Aorta (tissue), 5 donors: ENCODE data around the gene NR2F1-AS1. TPM values are rescaled to one million over a fixed set of nuclear protein-coding genes. Genes with fewer than 3 reads are reported as not detected.

Experiments
- ATAC-seq: fragments of 200-7000 bp; cut with Tn5 transposase; one replicate; pipeline ENCODE4 v1.9.1; 2022; ENCODE audit warnings: moderate library complexity; ENCODE audit not compliant: low FRiP score
- DNase-seq, 2 donors: peaks; one replicate each; pipeline ENCODE4 v3.0.0-alpha.2; 2020
- H3K27ac ChIP-seq, 2 donors: one replicate each; pipeline ENCODE4 v1.5.1; 2013; ENCODE audit warnings: low read length in 2 of 2, mild to moderate bottlenecking in 2 of 2, moderate library complexity in 2 of 2, control low read depth in 1 of 2, inconsistent platforms in 1 of 2, low read depth in 1 of 2
- H3K27me3 ChIP-seq, 2 donors: one replicate each; pipeline ENCODE4 v1.6.1; 2013; ENCODE audit warnings: control low read depth in 1 of 2, low read length in 1 of 2, mild to moderate bottlenecking in 1 of 2, moderate library complexity in 1 of 2; ENCODE audit not compliant: insufficient read depth in 2 of 2, control insufficient read depth in 1 of 2
- H3K36me3 ChIP-seq, 2 donors: one replicate each; pipeline ENCODE4 v1.6.1; 2013; ENCODE audit warnings: control low read depth in 1 of 2, low read length in 1 of 2, mild to moderate bottlenecking in 1 of 2; ENCODE audit not compliant: insufficient read depth in 2 of 2, control insufficient read depth in 1 of 2
- H3K4me1 ChIP-seq, 2 donors: one replicate each; pipeline ENCODE4 v1.6.1; 2013; ENCODE audit warnings: low read length in 2 of 2, control low read depth in 1 of 2, mild to moderate bottlenecking in 1 of 2, moderate library complexity in 1 of 2; ENCODE audit not compliant: insufficient read depth in 2 of 2, control insufficient read depth in 1 of 2
- H3K4me3 ChIP-seq, 2 donors: one replicate each; pipeline ENCODE4 v1.5.1; 2013; ENCODE audit warnings: low read length in 2 of 2, control low read depth in 1 of 2, mild to moderate bottlenecking in 1 of 2
- H3K9me3 ChIP-seq: one replicate; pipeline ENCODE4 v1.6.1; 2013; ENCODE audit warnings: mild to moderate bottlenecking, low read length; ENCODE audit not compliant: control insufficient read depth
- WGBS, 2 donors: extraction: QIAGEN DNeasy Blood & Tissue Kit; methylation state at CpG; one replicate each; pipeline ENCODE4 v1.1.7; 2013; 5-methylcytosine and 5-hydroxymethylcytosine counted together
- intact Hi-C, 2 donors: fragments of 100-400 bp; cut with DNase I; formaldehyde crosslinking; loops; one replicate each; pipeline versions ENCODE4 v1.14.2 to v1.15.0; 2022
- long read RNA-seq, 2 donors: library from polyadenylated mRNA; unstranded; transcript quantifications; one replicate each; pipeline ENCODE4 v2.0.0, GENCODE V29; 2020 to 2021
- polyA plus RNA-seq, 2 donors: library from polyadenylated mRNA; stranded (reverse); fragments of 200-250 nt; gene quantifications; one replicate each; pipeline ENCODE4 v1.2.3, GENCODE V29; 2013
- total RNA-seq, 2 donors: library from RNA; stranded (reverse); fragmentation: NEBNext Ultra II Directional; extraction: Animal tissue kit (Norgen Biotek cat#: 25700); gene quantifications; one replicate each; pipeline ENCODE4 v1.2.1, GENCODE V29; 2021
- donor health status: healthy with polysubstance abuse.
- donor health status: Bipolar disorder and iron deficiency.
- donor health status: DM: no; HTN: no; CAD: no.
- donor health status: DM: no; HTN: no; CAD: no.
- donor health status: DM: yes; HTN: yes; CAD: no.

NR2F1-AS1 gene
- total RNA-seq (10 to 100 TPM in 1 of 2 donors, 1 to 10 TPM in 1; 7.6 to 16.8 TPM), polyA plus RNA-seq (1 to 10 TPM in 1 of 2 donors, under 1 TPM in 1; 0.08 to 2.8 TPM)
- long read RNA-seq, donor 1, partial matches to known transcripts, result 2 of 13 reads
- long read RNA-seq, donor 1, other reads (novel, unspliced or antisense), result 11 of 13 reads
- long read RNA-seq, donor 2, partial matches to known transcripts, result 0 of 13 reads
- long read RNA-seq, donor 2, other reads (novel, unspliced or antisense), result 12 of 13 reads

DNA sequence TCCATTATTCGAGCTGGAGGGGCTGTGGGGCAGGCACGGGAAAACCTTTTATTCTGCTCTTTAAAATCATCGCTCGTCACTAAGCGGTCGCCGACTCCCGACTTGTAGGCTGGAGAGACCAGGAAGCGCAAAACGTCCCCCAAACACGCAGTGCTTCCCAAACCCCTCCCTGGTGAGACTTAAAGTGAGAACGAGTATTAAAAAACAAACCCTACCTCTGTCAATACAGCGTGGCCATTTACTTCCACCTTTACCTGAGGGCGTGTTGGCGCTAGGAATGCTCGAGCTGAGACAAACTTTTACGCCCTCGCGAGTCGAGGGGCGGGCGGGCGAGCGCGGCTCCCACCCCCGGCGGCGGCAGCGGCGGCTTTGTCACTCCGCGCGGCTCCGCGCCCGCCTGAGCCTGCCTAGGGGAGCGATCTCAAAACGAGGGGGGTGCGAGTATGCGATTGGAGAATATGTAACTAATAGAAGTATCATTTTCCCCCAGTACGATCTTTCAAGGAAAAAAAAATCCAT lies at the start of gene NR2F1-AS1:
TSS of gene NR2F1-AS1 (minus strand) at position 293 of the 519 bp plus-strand sequence.
- ATAC-seq, result peak; percentile 52
- WGBS, 2 donors, result 1% methylated on average over 41 of the region's 41 CpGs
- H3K27me3 ChIP-seq, result no peaks in the 10 kb centered on the region

DNA sequence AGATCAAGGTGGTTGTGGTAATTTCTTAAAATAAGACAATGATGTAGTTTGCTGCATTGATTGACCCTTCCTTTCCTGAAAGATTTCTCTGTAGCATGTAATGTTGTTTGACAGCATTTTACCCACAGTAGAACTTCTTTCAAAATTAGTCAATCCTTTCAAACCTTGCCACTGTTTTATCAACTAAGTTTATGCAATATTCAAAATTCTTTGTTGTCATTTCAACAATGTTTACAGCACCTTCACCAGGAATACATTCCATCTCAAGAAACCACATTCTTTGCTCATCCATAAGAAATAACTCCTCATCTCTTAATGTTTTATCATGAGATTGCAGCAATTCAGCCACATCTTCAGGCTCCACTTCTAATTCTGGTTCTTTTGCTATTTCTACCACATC lies 45.8 kb upstream of the NR2F1-AS1 start:
- no peak for DNase-seq
- no peak overlapping the region for H3K4me3 ChIP-seq
- intact Hi-C loops, result loop anchor here in 1 of 2 donors (10.0 kb wide), 1 partner anchor 488 kb away; a partner anchor contains a TSS

More for the DNA sequence above, at the start of gene NR2F1-AS1:
- intact Hi-C loops, result loop anchor here (5.0 kb wide), 1 partner anchor 221 kb away; no protein-coding TSS in a partner anchor
- no peak within 1 kb of the TSS for H3K27ac ChIP-seq
- peak; percentile 50 to 81 for DNase-seq
- no peaks in the 10 kb centered on the region for H3K36me3 ChIP-seq
- H3K4me1 ChIP-seq, result no peaks in the 10 kb centered on the region
- peak within 1 kb of the TSS; percentile 45 to 57 for H3K4me3 ChIP-seq
- no peaks in the 10 kb centered on the region for H3K9me3 ChIP-seq

DNA sequence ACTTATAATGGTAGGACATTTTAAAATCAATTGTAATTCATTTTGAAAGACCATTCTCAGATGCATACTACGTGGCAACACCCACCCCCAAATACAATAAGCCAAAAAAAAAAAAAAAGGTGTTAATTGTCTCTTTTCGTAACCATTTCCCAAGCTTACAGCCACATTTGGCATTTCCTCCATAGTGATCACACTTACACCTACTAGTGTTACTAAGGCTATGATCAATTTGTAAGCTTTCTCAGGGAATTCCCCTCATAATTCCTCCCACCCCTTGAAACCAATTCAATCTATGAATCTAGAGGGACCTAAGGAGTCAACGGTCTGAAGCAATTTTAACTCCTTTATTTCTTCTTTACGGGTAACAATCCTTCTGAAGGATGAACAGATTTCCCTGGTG lies 42.1 kb upstream of the NR2F1-AS1 start:
- DNase-seq (no peak), ATAC-seq (no peak)
- Histone ChIP-seq H3K36me3 (no peaks in the 10 kb centered on the region), H3K9me3 (no peaks in the 10 kb centered on the region), H3K4me3 (no peak overlapping the region), H3K4me1 (no peaks in the 10 kb centered on the region), H3K27ac (no peak overlapping the region), H3K27me3 (no peaks in the 10 kb centered on the region)
- intact Hi-C loops, result loop anchor here in 1 of 2 donors (10.0 kb wide), 1 partner anchor 492 kb away; a partner anchor contains a TSS
- WGBS, 2 donors, result 83% methylated on average over 4 of the region's 4 CpGs

More for the DNA sequence above, 45.8 kb upstream of the NR2F1-AS1 start:
- ATAC-seq, result no peak
- H3K27me3 ChIP-seq, result no peaks in the 10 kb centered on the region
- no peaks in the 10 kb centered on the region for H3K9me3 ChIP-seq
- no peak overlapping the region for H3K27ac ChIP-seq
- H3K4me1 ChIP-seq, result no peaks in the 10 kb centered on the region
- H3K36me3 ChIP-seq, result no peaks in the 10 kb centered on the region

DNA sequence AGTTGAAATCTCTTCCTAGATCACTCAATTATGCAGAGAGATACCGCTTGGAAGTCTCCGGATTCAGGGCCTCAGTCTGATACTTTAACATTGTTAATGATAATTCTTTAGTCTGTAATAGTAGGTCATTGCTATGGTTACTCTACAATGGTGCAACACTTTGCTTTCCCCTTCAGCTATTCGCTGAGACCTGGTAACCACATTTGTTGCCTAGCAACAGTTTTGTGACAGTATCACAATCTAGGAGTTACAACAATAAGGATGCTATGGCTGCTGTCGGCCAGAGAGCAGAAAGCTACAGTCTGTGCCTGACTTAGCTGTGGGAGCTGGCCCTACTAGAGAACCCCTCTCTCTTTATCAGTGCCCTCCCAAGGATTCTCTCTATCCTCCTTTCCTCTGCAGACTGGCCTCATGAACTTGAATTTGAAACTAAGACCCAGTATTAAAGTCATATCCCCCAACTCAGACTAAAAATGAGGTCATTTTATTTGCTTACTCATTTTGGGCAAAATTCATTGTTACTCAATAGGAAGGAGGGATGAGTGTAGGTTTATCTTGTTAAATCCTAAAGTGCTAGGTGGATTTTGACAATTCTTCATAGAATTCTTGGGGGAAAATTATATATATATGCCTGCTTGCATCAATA lies 41.3 kb upstream of the NR2F1-AS1 start:
- no peaks in the 10 kb centered on the region for H3K27me3 ChIP-seq
- 79% methylated on average over 4 of the region's 4 CpGs for WGBS, 2 donors
- DNase-seq (no peak), ATAC-seq (peak; percentile 55)
- no peaks in the 10 kb centered on the region for H3K36me3 ChIP-seq
- no peak overlapping the region for H3K27ac ChIP-seq
- no peaks in the 10 kb centered on the region for H3K9me3 ChIP-seq
- no peaks in the 10 kb centered on the region for H3K4me1 ChIP-seq
- intact Hi-C loops, result loop anchor here in 1 of 2 donors (10.0 kb wide), 1 partner anchor 492 kb away; a partner anchor contains a TSS
- no peak overlapping the region for H3K4me3 ChIP-seq

DNA sequence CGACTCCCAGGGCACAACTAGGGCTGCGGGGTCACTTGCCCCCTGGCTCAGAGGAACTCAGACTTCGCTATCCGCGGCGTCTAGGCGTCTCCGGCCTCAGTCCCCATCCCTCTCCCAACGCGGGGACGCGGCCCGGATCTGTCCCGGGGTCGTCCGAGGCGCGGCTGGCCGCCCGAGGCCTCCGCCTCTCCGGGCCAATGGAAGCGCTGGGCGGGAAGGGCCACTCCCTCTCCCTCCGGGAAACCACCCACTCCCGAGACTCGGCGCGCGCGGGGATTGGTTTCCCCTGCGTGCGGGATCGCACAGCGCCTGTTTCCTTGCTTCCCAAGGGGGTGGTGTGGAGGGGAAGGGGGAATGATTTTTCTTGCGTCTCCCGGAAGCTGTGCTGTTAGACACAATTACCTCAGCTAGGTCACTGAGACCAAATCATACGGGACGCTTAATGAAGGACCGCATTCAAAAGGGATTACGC lies 40.3 kb upstream of the NR2F1-AS1 start:
- Histone ChIP-seq H3K27me3 (no peaks in the 10 kb centered on the region), H3K36me3 (no peaks in the 10 kb centered on the region), H3K4me1 (no peaks in the 10 kb centered on the region), H3K27ac (no peak overlapping the region), H3K9me3 (no peaks in the 10 kb centered on the region), H3K4me3 (peak overlapping the region; percentile 27 to 30)
- intact Hi-C loops, result loop anchor here in 1 of 2 donors (10.0 kb wide), 1 partner anchor 493 kb away; a partner anchor contains a TSS
- peak; percentile 86 for ATAC-seq
- WGBS, 2 donors, result 3 to 4% methylated on average over 36 to 41 of the region's 41 CpGs
- DNase-seq, result peak; percentile 83 to 92

DNA sequence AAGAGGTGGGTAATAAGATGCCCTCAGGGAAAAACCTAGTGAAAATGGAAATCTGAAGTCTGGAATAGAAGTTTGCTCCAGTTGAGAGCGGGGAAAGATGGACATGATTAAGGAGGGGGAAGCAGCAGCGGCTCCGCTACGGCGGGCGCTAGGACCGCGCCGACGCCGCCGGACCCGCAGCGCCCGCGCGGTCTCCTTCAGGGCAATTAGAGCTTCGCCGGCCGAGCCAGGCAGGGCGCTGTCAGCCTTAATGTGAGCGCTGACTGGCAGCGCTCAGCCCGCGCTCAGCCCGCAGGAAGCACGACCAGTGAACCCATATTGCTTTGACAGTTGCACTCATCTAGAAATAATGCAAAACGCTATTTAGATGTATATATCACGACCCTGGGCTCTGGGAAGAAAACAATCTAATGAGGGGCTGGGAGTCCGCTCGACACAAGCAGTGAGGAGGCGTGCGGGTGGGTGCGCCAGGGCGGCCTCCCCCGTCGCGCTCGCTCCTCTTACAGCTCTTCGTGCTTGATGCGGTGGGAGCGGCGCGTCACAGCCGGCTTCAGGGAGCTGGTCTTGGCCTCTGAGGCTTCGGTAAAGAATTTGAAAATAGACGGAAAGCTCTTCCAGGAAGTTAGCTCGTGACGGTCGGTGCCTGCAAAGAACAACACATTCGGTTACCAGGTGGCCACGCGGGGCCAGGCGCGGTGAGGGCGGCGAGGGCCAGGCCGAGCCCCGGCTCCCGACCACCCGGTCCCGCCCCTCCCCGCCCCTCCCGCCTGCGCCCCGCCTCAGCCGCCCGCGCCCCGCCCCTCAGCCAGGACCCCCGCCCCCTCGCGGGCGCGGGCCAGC lies 39.7 kb upstream of the NR2F1-AS1 start:
- Histone ChIP-seq H3K36me3 (no peaks in the 10 kb centered on the region), H3K4me3 (peak overlapping the region; percentile 27 to 30), H3K9me3 (no peaks in the 10 kb centered on the region), H3K27me3 (no peaks in the 10 kb centered on the region), H3K27ac (peak overlapping the region in 1 of 2 donors; percentile 22), H3K4me1 (no peaks in the 10 kb centered on the region)
- 0 to 1% methylated on average over 62 to 75 of the region's 75 CpGs for WGBS, 2 donors
- ATAC-seq, result peak; percentile 92
- intact Hi-C loops, result loop anchor here in 1 of 2 donors (10.0 kb wide), 1 partner anchor 494 kb away; a partner anchor contains a TSS
- DNase-seq, result peak; percentile 74 to 88

DNA sequence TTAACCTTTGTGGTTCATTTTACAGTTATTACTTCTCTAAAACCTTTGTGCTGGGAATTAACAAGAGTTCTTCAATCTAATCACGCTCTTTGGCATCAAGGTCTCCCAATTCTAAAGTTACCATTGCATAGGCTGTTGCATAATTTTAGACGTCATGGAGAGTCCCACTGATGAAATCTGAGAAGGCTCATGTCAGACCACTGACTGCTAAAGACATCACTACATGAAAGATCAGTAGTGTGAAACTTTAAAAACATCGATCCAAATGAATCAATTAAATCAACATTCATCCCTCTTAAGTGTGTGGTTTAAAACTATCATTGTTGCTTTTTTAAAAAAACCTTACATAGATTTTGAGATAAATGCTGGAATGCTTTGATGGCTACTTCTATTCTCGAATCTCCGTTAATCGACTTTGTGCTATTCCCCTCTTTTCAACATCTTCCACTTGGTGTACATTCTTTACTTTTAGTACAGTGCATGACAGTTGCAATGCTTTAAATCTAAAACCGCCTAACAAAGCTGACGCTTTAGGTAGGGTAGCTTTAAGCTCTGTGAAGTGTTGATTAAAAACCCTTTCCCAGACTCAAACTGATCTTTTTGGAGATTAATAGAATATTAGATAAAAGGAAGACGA lies 35.6 kb upstream of the NR2F1-AS1 start:
- intact Hi-C loops, result no loop called here
- no peak for ATAC-seq
- Histone ChIP-seq H3K27ac (no peak overlapping the region), H3K4me1 (no peaks in the 10 kb centered on the region), H3K4me3 (no peak overlapping the region), H3K9me3 (no peaks in the 10 kb centered on the region), H3K36me3 (no peaks in the 10 kb centered on the region), H3K27me3 (no peaks in the 10 kb centered on the region)
- no peak for DNase-seq
- WGBS, 2 donors, result 89 to 91% methylated on average over 9 of the region's 9 CpGs

DNA sequence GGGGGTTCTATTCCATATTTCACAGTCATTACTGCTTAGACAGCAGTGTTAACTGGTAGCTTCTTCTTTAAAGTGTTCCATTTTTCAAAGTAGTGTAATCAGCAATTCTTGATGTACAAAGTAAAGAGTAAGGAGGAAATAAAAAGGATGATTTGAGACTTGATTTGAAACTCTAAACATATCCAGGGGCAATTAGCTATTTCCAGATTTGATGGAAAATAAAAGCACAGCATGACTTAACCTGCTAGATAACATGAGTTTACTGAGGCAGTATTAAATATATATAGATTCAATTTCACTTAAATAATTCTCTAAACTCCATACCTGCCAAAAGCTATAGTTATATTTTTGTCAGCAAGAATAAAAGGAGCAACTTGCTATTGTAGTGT lies 31.8 kb upstream of the NR2F1-AS1 start:
- Histone ChIP-seq H3K4me1 (no peaks in the 10 kb centered on the region), H3K4me3 (no peak overlapping the region), H3K27me3 (peaks cover 0 to 2% of the 10 kb centered on the region in 2 donors), H3K27ac (no peak overlapping the region), H3K9me3 (no peaks in the 10 kb centered on the region), H3K36me3 (no peaks in the 10 kb centered on the region)
- ATAC-seq (no peak), DNase-seq (no peak)
- intact Hi-C loops, result no loop called here
